GM12878 (cell line): ENCODE results near the gene PLXNA2. TPM values are rescaled to one million over a fixed set of nuclear protein-coding genes. Genes with fewer than 3 reads are reported as not detected.

Experiments
- ATAC-seq: fragments of 200-7000 bp; cut with Tn5 transposase; 3 replicates; pipeline ENCODE4 v1.9.1; 2020; ENCODE audit warnings: mild to moderate bottlenecking, moderate library complexity
- BruUV-seq: library from RNA; stranded (reverse); fragments of 400-500 nt; replicated peaks from 2 replicates; lab custom pipeline; 2021; lab: Mats Ljungman, UMichigan
- CTCF ChIA-PET: fragments of 300-600 bp; sonication (Branson Sonifier 250); formaldehyde crosslinking; extraction: SDS; loops from one replicate; lab custom pipeline; 2021; ENCODE audit warnings: inconsistent platforms; lab: Yijun Ruan, JAX
- POLR2A ChIA-PET: fragments of 350-600 bp; formaldehyde crosslinking; extraction: SDS; loops from one replicate; lab custom pipeline; 2021; ENCODE audit warnings: inconsistent platforms; lab: Charles Lee
- RAD21 ChIA-PET: fragments of 300-600 bp; sonication (Branson Sonifier 250); formaldehyde crosslinking; loops from one replicate; lab custom pipeline; 2023; ENCODE audit warnings: antibody characterized with exemption; ENCODE audit not compliant: unreplicated experiment; lab: Charles Lee
- SMC1A ChIA-PET: fragments of 300-600 bp; sonication (Branson Sonifier 250); formaldehyde crosslinking; loops from one replicate; lab custom pipeline; 2023; ENCODE audit not compliant: unreplicated experiment, uncharacterized antibody; lab: Charles Lee
- DNase-seq: peaks from one replicate; pipeline ENCODE4 v3.0.0-alpha.2; 2011; ENCODE audit warnings: low read depth, low spot score
- FAIRE-seq: peaks from 3 replicates; lab custom pipeline; 2011; peaks lifted over from hg19 to GRCh38; lab: Jason Lieb, UNC
- H2AFZ ChIP-seq: 2 replicates; pipeline ENCODE4 v1.6.0; 2011; ENCODE audit warnings: low read depth, low read length, control low read depth; ENCODE audit not compliant: control insufficient read depth
- H3K27ac ChIP-seq: 2 replicates; pipeline ENCODE4 v1.5.1; 2011; ENCODE audit warnings: control low read depth; ENCODE audit not compliant: control insufficient read depth, insufficient read depth
- H3K27me3 ChIP-seq, 2 experiments: replicated peaks in 1 of 2; 2 replicates each; pipeline versions ENCODE4 v1.6.0 to v1.6.1; 2011; ENCODE audit warnings: low read length in 1 of 2; ENCODE audit not compliant: control insufficient read depth in 2 of 2, insufficient read depth in 2 of 2
- H3K36me3 ChIP-seq, 2 experiments: 2 replicates each; pipeline ENCODE4 v1.5.1; 2011; ENCODE audit warnings: low read length in 1 of 2; ENCODE audit not compliant: control insufficient read depth in 2 of 2, insufficient read depth in 2 of 2
- H3K4me1 ChIP-seq: 2 replicates; pipeline ENCODE4 v1.6.1; 2011; ENCODE audit warnings: mild to moderate bottlenecking, low read length, moderate library complexity, mixed read lengths; ENCODE audit not compliant: control insufficient read depth, insufficient read depth
- H3K4me2 ChIP-seq: 2 replicates; pipeline ENCODE4 v1.6.0; 2011; ENCODE audit warnings: control low read depth; ENCODE audit not compliant: control insufficient read depth, insufficient read depth
- H3K4me3 ChIP-seq: fragments of 200-600 bp; sonication (generic); 2 replicates; pipeline ENCODE4 v1.5.1; 2016
- H3K79me2 ChIP-seq: 2 replicates; pipeline ENCODE4 v1.6.0; 2011; ENCODE audit warnings: low read length; ENCODE audit not compliant: control insufficient read depth, insufficient read depth
- H3K9ac ChIP-seq: 2 replicates; pipeline ENCODE4 v1.8.0; 2011; ENCODE audit warnings: low read length, control low read depth, mixed read lengths; ENCODE audit not compliant: control insufficient read depth, insufficient read depth
- H3K9me3 ChIP-seq: replicated peaks from 3 replicates; pipeline ENCODE4 v1.5.1; 2011; ENCODE audit warnings: mild to moderate bottlenecking, low read length; ENCODE audit not compliant: control insufficient read depth, insufficient read depth
- H4K20me1 ChIP-seq: 2 replicates; pipeline ENCODE4 v1.6.0; 2011; ENCODE audit not compliant: control insufficient read depth, insufficient read depth
- CHD1 ChIP-seq: IDR thresholded peaks from 2 replicates; pipeline ENCODE4 v1.6.1; 2012; ENCODE audit warnings: low read depth, low read length, improper control_type of control experiment
- E2F4 ChIP-seq: IDR thresholded peaks from 2 replicates; pipeline ENCODE4 v1.6.1; 2012; ENCODE audit warnings: low read depth, low read length, improper control_type of control experiment
- E4F1 ChIP-seq: fragments of 450-650 bp; IDR thresholded peaks from 2 replicates; pipeline ENCODE4 v1.6.1; 2018; ENCODE audit warnings: borderline replicate concordance, mild to moderate bottlenecking; ENCODE audit not compliant: partially characterized antibody
- EP300 ChIP-seq, 2 experiments: fragments of 150-350 bp in 1 of 2; IDR thresholded peaks; 2 replicates each; pipeline ENCODE4 v1.6.1; 2011 to 2012; ENCODE audit warnings: low read depth in 2 of 2, low read length in 2 of 2, borderline replicate concordance in 1 of 2, improper control_type of control experiment in 1 of 2, inconsistent platforms in 1 of 2; ENCODE audit not compliant: control insufficient read depth in 1 of 2
- ESRRA ChIP-seq: IDR thresholded peaks from 2 replicates; pipeline ENCODE4 v1.6.1; 2012; ENCODE audit warnings: mild to moderate bottlenecking, low read length, improper control_type of control experiment
- GABPA ChIP-seq: IDR thresholded peaks from 2 replicates; pipeline ENCODE4 v1.6.1; 2014; ENCODE audit warnings: antibody characterized with exemption, low read depth, mild to moderate bottlenecking, inconsistent platforms
- KAT2A ChIP-seq: conservative IDR thresholded peaks from 2 replicates; pipeline ENCODE4 v1.6.1; 2011; ENCODE audit warnings: low read depth, low read length; ENCODE audit not compliant: control insufficient read depth
- MLLT1 ChIP-seq: fragments of 450-650 bp; IDR thresholded peaks from 2 replicates; pipeline ENCODE4 v1.6.1; 2016; ENCODE audit warnings: mild to moderate bottlenecking
- MXI1 ChIP-seq: fragments of 150-350 bp; IDR thresholded peaks from 2 replicates; pipeline ENCODE4 v1.6.1; 2011; ENCODE audit warnings: low read depth, mild to moderate bottlenecking, inconsistent platforms, low read length, improper control_type of control experiment
- NBN ChIP-seq: fragments of 450-650 bp; IDR thresholded peaks from 2 replicates; pipeline ENCODE4 v1.6.1; 2016
- NFYA ChIP-seq: IDR thresholded peaks from 2 replicates; pipeline ENCODE4 v1.6.1; 2011; ENCODE audit warnings: low read depth, mild to moderate bottlenecking, low read length, improper control_type of control experiment, borderline replicate concordance
- NR2C2 ChIP-seq: IDR thresholded peaks from 2 replicates; pipeline ENCODE4 v1.6.1; 2011; ENCODE audit warnings: borderline replicate concordance, low read depth; ENCODE audit not compliant: control insufficient read depth, insufficient read length
- RCOR1 ChIP-seq: conservative IDR thresholded peaks from 2 replicates; pipeline ENCODE4 v1.6.1; 2012; ENCODE audit warnings: low read depth, low read length, improper control_type of control experiment
- SMARCA5 ChIP-seq: fragments of 450-650 bp; IDR thresholded peaks from 2 replicates; pipeline ENCODE4 v1.6.1; 2017; ENCODE audit warnings: mild to moderate bottlenecking
- SMC3 ChIP-seq: IDR thresholded peaks from 2 replicates; pipeline ENCODE4 v1.6.1; 2011; ENCODE audit warnings: low read length, improper control_type of control experiment, borderline replicate concordance
- SRF ChIP-seq, 2 experiments: IDR thresholded peaks; 2 replicates each; pipeline ENCODE4 v1.6.1; 2011; ENCODE audit warnings: low read depth in 2 of 2, low read length in 2 of 2, mild to moderate bottlenecking in 1 of 2, moderate library complexity in 1 of 2
- TCF3 ChIP-seq: IDR thresholded peaks from 2 replicates; pipeline ENCODE4 v1.6.1; 2012; ENCODE audit warnings: low read depth, mild to moderate bottlenecking, low read length, borderline replicate concordance; ENCODE audit not compliant: insufficient read depth
- ZNF217 ChIP-seq: fragments of 450-650 bp; IDR thresholded peaks from 2 replicates; pipeline ENCODE4 v1.6.1; 2017; ENCODE audit warnings: antibody characterized with exemption, mild to moderate bottlenecking
- ZNF622 ChIP-seq: fragments of 450-650 bp; IDR thresholded peaks from 2 replicates; pipeline ENCODE4 v1.6.1; 2017; ENCODE audit warnings: mild to moderate bottlenecking, inconsistent platforms
- WGBS: methylation state at CpG from one replicate; pipeline ENCODE4 v1.1.6; 2016; ENCODE audit warnings: low lambda C conversion rate; ENCODE audit not compliant: insufficient replicate concordance, insufficient coverage; ENCODE audit errors: missing lambda C conversion rate; 5-methylcytosine and 5-hydroxymethylcytosine counted together
- in situ Hi-C: fragments of 300-500 bp; cut with MboI; formaldehyde crosslinking; loops from 9 replicates; pipeline ENCODE4 v1.14.3; 2018; ENCODE audit warnings: mixed read lengths
- intact Hi-C: fragments of 100-400 bp; cut with micrococcal nuclease; formaldehyde crosslinking; loops from one replicate; pipeline ENCODE4 v1.14.2; 2022; ENCODE audit not compliant: unreplicated experiment
- polyA plus RNA-seq, 11 experiments: library from polyadenylated mRNA; depleted of rRNA in 4 of 11; unstranded in 6 of 11; stranded (reverse) in 5 of 11; fragments of >200 nt; fragmentation: Nextera tagmentation in 4 of 11; fragmentation: Illumina TruSeq in 1 of 11; extraction: Ambion mirVana in 4 of 11; extraction: Trizol in 1 of 11; gene quantifications; 1 replicate in 1 of 11; 2 replicates in 10 of 11; pipeline versions ENCODE4 v1.2.1 to v1.2.3, GENCODE V29; 2011 to 2016; ENCODE audit warnings: inconsistent platforms in 2 of 11, missing spikeins in 2 of 11, low read depth in 1 of 11
- total RNA-seq, 4 experiments: library from RNA; depleted of rRNA in 3 of 4; stranded (reverse); fragments of >200 nt in 3 of 4; fragmentation: Illumina TruSeq in 1 of 4; extraction: Trizol in 1 of 4; gene quantifications; 2 replicates each; pipeline versions ENCODE4 v1.2.1 to v1.2.3, GENCODE V29; 2013 to 2021

PLXNA2 gene
- total and polyA plus RNA-seq, 10 of the 15 experiments (the other 5 are each of a cell fraction or from before 2014, with no cell fraction given), result under 0.01 to 0.08 (median 0.07) TPM; not detected in 4

GRCh38 chr1:208169081-208169879 is 74.9 kb downstream of the PLXNA2 start:
- FAIRE-seq (no peak), DNase-seq (no peak), ATAC-seq (no peak)
- no peaks in the 10 kb centered on the region for H3K36me3 ChIP-seq
- no peak overlapping the region for H2AFZ ChIP-seq
- WGBS, result 48% methylated on average over 8 of the region's 8 CpGs
- no peak overlapping the region for H3K9ac ChIP-seq
- H4K20me1 ChIP-seq, result no peaks in the 10 kb centered on the region
- peaks cover 0 to 3% of the 10 kb centered on the region in 2 experiments; a peak in 3 of 4 replicates for H3K27me3 ChIP-seq
- in situ Hi-C loops, result no loop called here
- ChIA-PET RAD21 (no interaction called here), SMC1A (interaction anchor here (0.8 kb wide), 1 partner anchor 64 kb away, joined by 4 read pairs; no protein-coding TSS in a partner anchor), POLR2A (no interaction called here), CTCF (interaction anchor here (0.6 kb wide), 1 partner anchor 1251 kb away, joined by 3 read pairs; no protein-coding TSS in a partner anchor)
- H3K4me3 ChIP-seq, result no peak overlapping the region
- intact Hi-C loops, result no loop called here
- no peak overlapping the region for H3K27ac ChIP-seq
- BruUV-seq, result no TSS peak
- H3K4me2 ChIP-seq, result no peak overlapping the region
- H3K4me1 ChIP-seq, result no peaks in the 10 kb centered on the region
- H3K79me2 ChIP-seq, result no peaks in the 10 kb centered on the region
- no peaks in the 10 kb centered on the region for H3K9me3 ChIP-seq
- TF ChIP-seq RCOR1 (no peak), GABPA (no peak), TCF3 (no peak), MLLT1 (no peak), SMARCA5 (no peak), NFYA (no peak), ZNF217 (no peak), ZNF622 (no peak), E4F1 (no peak), NBN (no peak), SMC3 (no peak), NR2C2 (no peak), KAT2A (no peak), CHD1 (no peak), E2F4 (no peak), EP300 (IDR thresholded peaks at IDR 0.05; ENCODE audit: borderline replicate concordance in 1 of 2, control insufficient read depth in 1 of 2, low read depth in 2 of 2, low read length in 2 of 2) (no peak), MXI1 (no peak), SRF (IDR thresholded peaks at IDR 0.05; ENCODE audit: low read depth in 2 of 2, low read length in 2 of 2) (no peak), ESRRA (no peak)
